B cell (primary cell): ENCODE data around the gene UPB1. TPM values are rescaled to one million over a fixed set of nuclear protein-coding genes. Genes with fewer than 3 reads are reported as not detected.
A peak's percentile ranks its signal among the peaks of the same experiment; 100 is the strongest.

Source experiments
- ATAC-seq: fragments of 200-7000 bp; cut with Tn5 transposase; one replicate; pipeline ENCODE4 v1.10.0; 2021; ENCODE audit warnings: low read depth, mild to moderate bottlenecking, moderate number of reproducible peaks, moderate library complexity
- CTCF ChIA-PET: fragments of 350-600 bp; sonication (Branson Sonifier 250); formaldehyde crosslinking; loops from one replicate; lab custom pipeline; 2021; ENCODE audit warnings: antibody characterized with exemption, inconsistent platforms; lab: Charles Lee
- POLR2A ChIA-PET: fragments of 350-600 bp; sonication (Branson Sonifier 250); formaldehyde crosslinking; loops from one replicate; lab custom pipeline; 2021; ENCODE audit warnings: antibody characterized with exemption; lab: Charles Lee
- DNase-seq: peaks from one replicate; pipeline ENCODE4 v3.0.0; 2013
- H2AFZ ChIP-seq: 2 replicates; pipeline ENCODE4 v1.6.1; 2012; ENCODE audit warnings: mild to moderate bottlenecking, low read depth, low read length; ENCODE audit not compliant: insufficient read depth, poor library complexity, severe bottlenecking
- H3K27ac ChIP-seq, 2 donors: 1 replicate in 1 of 2; 2 replicates in 1 of 2; pipeline ENCODE4 v1.5.1; 2012 to 2013; ENCODE audit warnings: low read length in 2 of 2, mild to moderate bottlenecking in 2 of 2, moderate library complexity in 1 of 2
- H3K27me3 ChIP-seq, 4 experiments: fragments of 200-600 bp in 1 of 4; sonication (generic) in 1 of 4; replicated peaks in 1 of 4; 1 replicate in 2 of 4; 2 replicates in 2 of 4; pipeline versions ENCODE4 v1.6.1 to v1.7.0; 2013 to 2016; ENCODE audit warnings: low read length in 3 of 4, mild to moderate bottlenecking in 2 of 4, mixed read lengths in 1 of 4, moderate library complexity in 1 of 4; ENCODE audit not compliant: insufficient read depth in 4 of 4, control insufficient read depth in 3 of 4; ENCODE audit errors: control extremely low read depth in 1 of 4
- H3K36me3 ChIP-seq, 2 experiments: replicated peaks in 1 of 2; 1 replicate in 1 of 2; 2 replicates in 1 of 2; pipeline versions ENCODE4 v1.6.1 to v1.7.1; 2013; ENCODE audit warnings: low read length in 1 of 2; ENCODE audit not compliant: insufficient read depth in 2 of 2, control insufficient read depth in 1 of 2; ENCODE audit errors: control extremely low read depth in 1 of 2, extremely low read depth in 1 of 2
- H3K4me1 ChIP-seq, 2 donors: fragments of 200-600 bp in 1 of 2; sonication (generic) in 1 of 2; 1 replicate in 1 of 2; 2 replicates in 1 of 2; pipeline versions ENCODE4 v1.5.1 to v1.6.1; 2013 to 2017; ENCODE audit warnings: low read length in 2 of 2; ENCODE audit not compliant: control insufficient read depth in 2 of 2, insufficient read depth in 2 of 2
- H3K4me2 ChIP-seq: replicated peaks from 2 replicates; pipeline ENCODE3; 2012; ENCODE audit warnings: mild to moderate bottlenecking, low read depth, low read length; ENCODE audit not compliant: poor library complexity, severe bottlenecking
- H3K4me3 ChIP-seq, 5 experiments: fragments of 200-600 bp in 1 of 5; sonication (generic) in 1 of 5; 1 replicate in 3 of 5; 2 replicates in 2 of 5; pipeline versions ENCODE4 v1.5.1 to v1.7.0; 2011 to 2016; ENCODE audit warnings: low read length in 4 of 5, mild to moderate bottlenecking in 4 of 5, low read depth in 2 of 5, control low read depth in 1 of 5, moderate library complexity in 1 of 5; ENCODE audit not compliant: insufficient read depth in 1 of 5; ENCODE audit errors: control extremely low read depth in 1 of 5, extremely low read depth in 1 of 5
- H3K79me2 ChIP-seq: fragments of 200-600 bp; sonication (generic); one replicate; pipeline ENCODE4 v1.6.0; 2016; ENCODE audit warnings: low read length; ENCODE audit not compliant: control insufficient read depth, insufficient read depth
- H3K9ac ChIP-seq: fragments of 200-600 bp; sonication (generic); 2 replicates; pipeline ENCODE4 v1.6.1; 2017; ENCODE audit warnings: mild to moderate bottlenecking, low read length, moderate library complexity
- H3K9me3 ChIP-seq, 3 donors: one replicate each; pipeline versions ENCODE4 v1.6.1 to v1.7.1; 2013; ENCODE audit warnings: low read length in 2 of 3; ENCODE audit not compliant: control insufficient read depth in 2 of 3, insufficient read depth in 1 of 3; ENCODE audit errors: control extremely low read depth in 1 of 3
- H4K20me1 ChIP-seq: 2 replicates; pipeline ENCODE4 v1.6.0; 2012; ENCODE audit warnings: mild to moderate bottlenecking, low read length; ENCODE audit not compliant: insufficient read depth, control insufficient read depth, poor library complexity, severe bottlenecking
- H3K27ac Mint-ChIP-seq: one replicate; pipeline ENCODE4 v1.8.0; 2021; ENCODE audit warnings: mixed read lengths
- H3K27me3 Mint-ChIP-seq: one replicate; pipeline ENCODE4 v1.8.0; 2021; ENCODE audit warnings: mixed read lengths
- H3K4me1 Mint-ChIP-seq: one replicate; pipeline ENCODE4 v1.8.0; 2021; ENCODE audit warnings: mixed read lengths
- H3K4me3 Mint-ChIP-seq: one replicate; pipeline ENCODE4 v1.8.0; 2021; ENCODE audit warnings: mixed read lengths
- H3K9me3 Mint-ChIP-seq: one replicate; pipeline ENCODE4 v1.8.0; 2022; ENCODE audit warnings: mixed read lengths; ENCODE audit not compliant: insufficient read depth
- EZH2 ChIP-seq: IDR thresholded peaks from 2 replicates; pipeline ENCODE4 v1.6.1; 2012; ENCODE audit warnings: borderline replicate concordance, low read depth, mild to moderate bottlenecking, moderate library complexity, low read length; ENCODE audit not compliant: insufficient read depth, poor library complexity, severe bottlenecking
- WGBS: methylation state at CpG from one replicate; pipeline ENCODE4 v1.1.5; 2013; ENCODE audit warnings: missing lambda C conversion rate; ENCODE audit not compliant: insufficient coverage; 5-methylcytosine and 5-hydroxymethylcytosine counted together
- intact Hi-C: fragments of 100-400 bp; cut with micrococcal nuclease; formaldehyde crosslinking; loops from one replicate; pipeline ENCODE4 v1.10.0; 2022
- polyA plus RNA-seq: library from polyadenylated mRNA; depleted of rRNA; stranded (reverse); fragments of >200 nt; gene quantifications from 2 replicates; pipeline ENCODE4 v1.2.3, GENCODE V29; 2012
- total RNA-seq, 2 donors: library from RNA; stranded (reverse); fragments of 120-200 nt in 1 of 2; gene quantifications; 1 replicate in 1 of 2; 2 replicates in 1 of 2; pipeline versions ENCODE4 v1.2.3 to v1.2.4, GENCODE V29; 2013 to 2022
- TF ChIP-seq, protein P1 (sequence below): fragments of 200-600 bp; IDR thresholded peaks from one replicate; pipeline ENCODE4 v1.8.0; 2022; ENCODE audit warnings: antibody characterized with exemption, mild to moderate bottlenecking

Gene UPB1
- total and polyA plus RNA-seq, 2 donors (not counting 1 experiment from before 2014, with no cell fraction given) = 1.2 to 4.0 TPM

DNA sequence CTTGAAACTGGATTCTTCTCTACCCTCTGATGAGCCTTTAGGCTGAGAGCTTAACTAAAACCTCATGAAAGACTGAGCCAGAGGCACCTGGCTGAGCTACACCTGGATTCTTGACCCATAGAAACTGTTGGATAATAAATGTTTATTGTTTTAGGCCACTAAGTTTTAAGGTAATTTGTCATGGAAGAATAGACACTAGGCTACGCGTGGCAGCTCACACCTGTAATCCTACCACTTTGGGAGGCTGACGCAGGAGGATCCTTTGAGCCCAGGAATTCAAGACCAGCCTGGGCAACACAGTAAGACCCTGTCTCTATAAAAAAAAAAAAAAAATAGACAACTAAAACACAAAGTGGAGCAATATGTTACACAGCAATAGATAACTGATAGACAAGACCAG is 29.2 kb upstream of the UPB1 start:
- WGBS = no CpG with 5 or more reads among the region's 3 CpGs
- no peak overlapping the region for H3K4me3 ChIP-seq
- DNase-seq (no peak), ATAC-seq (no peak)
- intact Hi-C loops = no loop called here
- TF ChIP-seq, protein P1, sequence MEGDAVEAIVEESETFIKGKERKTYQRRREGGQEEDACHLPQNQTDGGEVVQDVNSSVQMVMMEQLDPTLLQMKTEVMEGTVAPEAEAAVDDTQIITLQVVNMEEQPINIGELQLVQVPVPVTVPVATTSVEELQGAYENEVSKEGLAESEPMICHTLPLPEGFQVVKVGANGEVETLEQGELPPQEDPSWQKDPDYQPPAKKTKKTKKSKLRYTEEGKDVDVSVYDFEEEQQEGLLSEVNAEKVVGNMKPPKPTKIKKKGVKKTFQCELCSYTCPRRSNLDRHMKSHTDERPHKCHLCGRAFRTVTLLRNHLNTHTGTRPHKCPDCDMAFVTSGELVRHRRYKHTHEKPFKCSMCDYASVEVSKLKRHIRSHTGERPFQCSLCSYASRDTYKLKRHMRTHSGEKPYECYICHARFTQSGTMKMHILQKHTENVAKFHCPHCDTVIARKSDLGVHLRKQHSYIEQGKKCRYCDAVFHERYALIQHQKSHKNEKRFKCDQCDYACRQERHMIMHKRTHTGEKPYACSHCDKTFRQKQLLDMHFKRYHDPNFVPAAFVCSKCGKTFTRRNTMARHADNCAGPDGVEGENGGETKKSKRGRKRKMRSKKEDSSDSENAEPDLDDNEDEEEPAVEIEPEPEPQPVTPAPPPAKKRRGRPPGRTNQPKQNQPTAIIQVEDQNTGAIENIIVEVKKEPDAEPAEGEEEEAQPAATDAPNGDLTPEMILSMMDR = no peak
- TF ChIP-seq EZH2 = no peak
- Mint-ChIP-seq H3K4me1 (peaks cover 25% of the 10 kb centered on the region), H3K4me3 (no peak overlapping the region), H3K27me3 (no peaks in the 10 kb centered on the region), H3K27ac (peak overlapping the region; percentile 3), H3K9me3 (peaks cover 3% of the 10 kb centered on the region)
- H3K9me3 ChIP-seq = peaks cover 0 to 4% (median 0%) of the 10 kb centered on the region in 3 donors
- POLR2A ChIA-PET = no interaction called here
- no peaks in the 10 kb centered on the region for H3K27me3 ChIP-seq
- no peak overlapping the region for H3K9ac ChIP-seq
- H3K4me2 ChIP-seq = no peak overlapping the region
- peaks cover 12 to 21% of the 10 kb centered on the region in 2 donors for H3K4me1 ChIP-seq
- H3K36me3 ChIP-seq = no peaks in the 10 kb centered on the region
- H3K27ac ChIP-seq = no peak overlapping the region
- H3K79me2 ChIP-seq = no peaks in the 10 kb centered on the region
- H2AFZ ChIP-seq = no peak overlapping the region
- CTCF ChIA-PET = interaction anchor here (1.5 kb wide), 1 partner anchor 37 kb away, joined by 3 read pairs; no protein-coding TSS in a partner anchor
- no peaks in the 10 kb centered on the region for H4K20me1 ChIP-seq

DNA sequence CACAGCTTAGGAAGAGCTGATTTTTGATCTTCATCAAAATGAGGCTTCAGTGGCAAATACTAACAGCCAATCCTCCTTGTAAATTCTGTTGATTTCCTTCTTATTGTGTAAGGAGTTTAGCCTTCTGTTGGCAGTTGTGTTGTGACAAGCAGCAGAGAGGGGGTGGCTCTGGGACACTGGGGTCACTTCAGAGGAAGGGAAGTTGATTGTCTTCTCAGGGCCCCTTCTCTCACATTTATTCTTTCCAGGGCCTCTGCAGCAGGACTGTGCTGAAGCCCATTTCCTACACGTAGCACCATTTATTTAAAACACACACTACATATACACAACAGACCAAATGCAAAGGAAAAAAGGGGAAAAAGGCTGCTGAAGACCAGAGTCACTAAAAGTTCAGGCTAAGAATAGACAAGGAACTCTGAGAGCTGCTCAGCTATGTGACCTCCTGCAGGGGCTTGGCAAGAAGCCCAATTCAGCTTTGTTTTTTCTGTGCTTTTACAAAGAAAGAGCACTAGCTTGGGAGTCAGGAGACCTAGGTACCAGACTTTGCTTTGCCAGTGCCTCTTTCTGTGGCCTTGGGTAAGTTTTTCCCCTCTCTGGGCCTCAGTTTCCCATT is 28.3 kb upstream of the UPB1 start:
- H3K4me3 Mint-ChIP-seq = no peak overlapping the region
- no peak overlapping the region for H2AFZ ChIP-seq
- H3K27me3 ChIP-seq = no peaks in the 10 kb centered on the region
- ChIA-PET CTCF (interaction anchor here (0.8 to 1.5 kb wide), 2 partner anchors 36 to 44 kb away, joined by 3 to 4 read pairs; no protein-coding TSS in a partner anchor), POLR2A (no interaction called here)
- H4K20me1 ChIP-seq = no peaks in the 10 kb centered on the region
- WGBS = no CpG with 5 or more reads among the region's 1 CpG
- ATAC-seq = no peak
- H3K4me1 ChIP-seq = peaks cover 12 to 21% of the 10 kb centered on the region in 2 donors
- intact Hi-C loops = no loop called here
- peaks cover 3% of the 10 kb centered on the region for H3K9me3 Mint-ChIP-seq
- H3K9me3 ChIP-seq = peaks cover 0 to 4% (median 0%) of the 10 kb centered on the region in 3 donors
- H3K36me3 ChIP-seq = no peaks in the 10 kb centered on the region
- H3K4me3 ChIP-seq = no peak overlapping the region
- H3K27ac ChIP-seq = peak overlapping the region in 1 of 2 donors; percentile 13
- no peak for DNase-seq
- no peak overlapping the region for H3K9ac ChIP-seq
- H3K27ac Mint-ChIP-seq = no peak overlapping the region
- TF ChIP-seq, protein P1 = no peak
- no peak for TF ChIP-seq EZH2
- no peak overlapping the region for H3K4me2 ChIP-seq
- no peaks in the 10 kb centered on the region for H3K27me3 Mint-ChIP-seq
- H3K4me1 Mint-ChIP-seq = peaks cover 23% of the 10 kb centered on the region
- no peaks in the 10 kb centered on the region for H3K79me2 ChIP-seq
